Adrenal gland (tissue), 12 donors: Measurements from ENCODE around the gene PAX7. TPM values are rescaled to one million over a fixed set of nuclear protein-coding genes. Genes with fewer than 3 reads are reported as not detected.

Source experiments
- DNase-seq, 7 donors: peaks; one replicate each; pipeline ENCODE4 v3.0.0-alpha.2; 2019 to 2020
- H3K27ac ChIP-seq, 5 donors: fragments of 200-600 bp; sonication (generic) in 4 of 5; 1 replicate in 3 of 5; 2 replicates in 2 of 5; pipeline versions ENCODE4 v1.5.1 to v1.8.0; 2016 to 2020; ENCODE audit warnings: mild to moderate bottlenecking in 1 of 5
- H3K27me3 ChIP-seq: fragments of 200-600 bp; 2 replicates; pipeline ENCODE4 v1.8.0; 2021
- H3K36me3 ChIP-seq, 2 donors: fragments of 200-600 bp; replicated peaks in 1 of 2; 1 replicate in 1 of 2; 2 replicates in 1 of 2; pipeline versions ENCODE4 v1.5.1 to v1.8.0; 2018 to 2022
- H3K4me1 ChIP-seq, 2 donors: fragments of 200-600 bp; replicated peaks in 1 of 2; 1 replicate in 1 of 2; 2 replicates in 1 of 2; pipeline versions ENCODE4 v1.5.1 to v1.8.0; 2018 to 2021
- H3K4me3 ChIP-seq, 4 donors: fragments of 200-600 bp; sonication (generic) in 3 of 4; one replicate each; pipeline ENCODE4 v1.5.1; 2016 to 2018
- H3K9me3 ChIP-seq, 3 donors: fragments of 200-600 bp; sonication (generic) in 1 of 3; replicated peaks in 1 of 3; 1 replicate in 2 of 3; 2 replicates in 1 of 3; pipeline versions ENCODE4 v1.5.1 to v1.8.0; 2016 to 2021
- CTCF ChIP-seq, 6 experiments: fragments of 450-650 bp in 4 of 6; fragments of 200-600 bp in 2 of 6; sonication (generic) in 1 of 6; IDR thresholded peaks; 1 replicate in 5 of 6; 2 replicates in 1 of 6; pipeline versions ENCODE4 v1.5.1 to v1.8.0; 2016 to 2021; ENCODE audit warnings: antibody characterized with exemption in 6 of 6, mild to moderate bottlenecking in 2 of 6, moderate library complexity in 1 of 6
- POLR2A ChIP-seq, 2 donors: fragments of 450-650 bp; IDR thresholded peaks; one replicate each; pipeline ENCODE4 v1.6.1; 2017; ENCODE audit warnings: antibody characterized with exemption in 2 of 2, mild to moderate bottlenecking in 2 of 2, moderate library complexity in 1 of 2
- WGBS, 4 donors: extraction: QIAGEN DNeasy Blood & Tissue Kit in 2 of 4; methylation state at CpG; one replicate each; pipeline versions ENCODE4 v1.1.5 to v1.1.7; 2013 to 2017; 5-methylcytosine and 5-hydroxymethylcytosine counted together
- intact Hi-C, 2 donors: fragments of 100-400 bp; cut with DNase I; formaldehyde crosslinking; loops; one replicate each; pipeline versions ENCODE4 v1.14.1 to v1.15.0; 2022 to 2023
- polyA plus RNA-seq, 3 donors: library from polyadenylated mRNA; stranded (reverse); fragments of 200-250 nt in 2 of 3; fragments of 350-450 nt in 1 of 3; fragmentation: Illumina TruSeq in 1 of 3; extraction: RNeasy Lipid Tissue Mini Kit (QIAGEN cat#74804) in 1 of 3; gene quantifications; one replicate each; pipeline ENCODE4 v1.2.3, GENCODE V29; 2013 to 2014
- total RNA-seq, 9 donors: library from RNA; depleted of rRNA in 4 of 9; stranded (reverse); fragments of >200 nt in 4 of 9; fragments of 120-200 nt in 1 of 9; fragmentation: NEBNext Ultra II Directional in 1 of 9; extraction: Animal tissue kit (Norgen Biotek cat#: 25700) in 1 of 9; gene quantifications; one replicate each; pipeline versions ENCODE4 v1.1.0 to v1.2.4, GENCODE V29; 2013 to 2023
- donor health status: healthy with polysubstance abuse.
- donor health status: Bipolar disorder and iron deficiency.
- donor health status: DM: yes; HTN: yes; CAD: no.
- donor health status: DM: no; HTN: no; CAD: no.
- donor health status: DM: no; HTN: no; CAD: no.
- donor health status: DM: yes; HTN: yes; CAD: no.

PAX7 gene
- total and polyA plus RNA-seq, 12 donors = not detected

GRCh38 chr1:18738617-18739016, 108.0 kb downstream of the PAX7 start:
- H3K27me3 ChIP-seq = peaks cover 20% of the 10 kb centered on the region
- no peak for DNase-seq
- WGBS, 4 donors = 74 to 86% (median 83%) methylated on average over 3 of the region's 3 CpGs

GRCh38 chr1:18739408-18739807, 108.8 kb downstream of the PAX7 start:
- TF ChIP-seq POLR2A (IDR thresholded peaks at IDR 0.05) = no peak
- TF ChIP-seq CTCF (IDR thresholded peaks at IDR 0.05) = no peak
- WGBS, 4 donors = 55 to 77% (median 69%) methylated on average over 6 of the region's 6 CpGs
- no peaks in the 10 kb centered on the region for H3K36me3 ChIP-seq

More at GRCh38 chr1:18738617-18739016, 108.0 kb downstream of the PAX7 start:
- no peaks in the 10 kb centered on the region for H3K9me3 ChIP-seq
- H3K36me3 ChIP-seq = no peaks in the 10 kb centered on the region
- no peaks in the 10 kb centered on the region for H3K4me1 ChIP-seq
- H3K27ac ChIP-seq = no peak overlapping the region
- H3K4me3 ChIP-seq = no peak overlapping the region
- TF ChIP-seq CTCF (IDR thresholded peaks at IDR 0.05) (no peak), POLR2A (IDR thresholded peaks at IDR 0.05) (no peak)
- intact Hi-C loops = no loop called here

DNA sequence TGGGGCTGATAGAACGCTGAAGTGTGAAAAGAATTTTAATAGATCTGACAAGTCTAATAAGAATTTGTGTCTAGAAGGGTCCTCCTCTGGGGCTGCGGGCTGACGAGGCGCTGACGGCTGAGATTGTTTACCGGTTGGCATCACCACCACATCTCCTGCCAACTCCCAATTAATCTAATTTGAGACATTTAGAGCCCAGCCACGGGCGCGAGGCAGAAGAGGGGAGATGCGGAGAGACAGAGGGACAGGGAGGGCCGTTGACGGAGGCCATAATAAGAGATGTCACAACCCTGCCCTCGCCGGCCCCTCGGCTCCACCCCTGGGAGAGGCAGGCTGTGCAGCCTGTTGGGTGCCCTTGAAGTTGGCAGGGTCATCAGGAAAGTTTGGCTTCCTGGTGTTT, 109.3 kb downstream of the PAX7 start:
- H3K36me3 ChIP-seq = no peaks in the 10 kb centered on the region
- no peak for TF ChIP-seq CTCF (IDR thresholded peaks at IDR 0.05)
- no peak for TF ChIP-seq POLR2A (IDR thresholded peaks at IDR 0.05)
- 68 to 75% (median 73%) methylated on average over 14 to 15 of the region's 15 CpGs for WGBS, 4 donors
- intact Hi-C loops = no loop called here
- no peak overlapping the region for H3K4me3 ChIP-seq
- no peak for DNase-seq
- H3K27me3 ChIP-seq = peaks cover 18% of the 10 kb centered on the region
- H3K9me3 ChIP-seq = no peaks in the 10 kb centered on the region
- H3K27ac ChIP-seq = no peak overlapping the region
- no peaks in the 10 kb centered on the region for H3K4me1 ChIP-seq

More at GRCh38 chr1:18739408-18739807, 108.8 kb downstream of the PAX7 start:
- H3K4me1 ChIP-seq = no peaks in the 10 kb centered on the region
- H3K27me3 ChIP-seq = peaks cover 20% of the 10 kb centered on the region
- H3K4me3 ChIP-seq = no peak overlapping the region
- H3K27ac ChIP-seq = no peak overlapping the region
- intact Hi-C loops = no loop called here
- DNase-seq = no peak
- H3K9me3 ChIP-seq = no peaks in the 10 kb centered on the region

- no peak for TF ChIP-seq POLR2A (IDR thresholded peaks at IDR 0.05)
- no peak for TF ChIP-seq CTCF (IDR thresholded peaks at IDR 0.05)
- Histone ChIP-seq H3K27me3 (peaks cover 14% of the 10 kb centered on the region), H3K4me3 (no peak overlapping the region), H3K36me3 (no peaks in the 10 kb centered on the region), H3K27ac (no peak overlapping the region), H3K9me3 (no peaks in the 10 kb centered on the region), H3K4me1 (no peaks in the 10 kb centered on the region)
- 57 to 82% (median 67%) methylated on average over 1 of the region's 1 CpG for WGBS, 4 donors
- DNase-seq = no peak
- intact Hi-C loops = no loop called here
Measured at GRCh38 chr1:18740617-18741016, 110.0 kb downstream of the PAX7 start.
